COLO829 (cell line): ENCODE measurements around the gene TRIM14.
"Not testable (repeated sequence)": the region's sequence is repeated elsewhere in the genome, so short reads cannot be mapped to it uniquely, and the experiment has no call there.

Experiments
- DNase-seq: peaks from one replicate; pipeline ENCODE4 v3.0.0; 2012; ENCODE audit warnings: low spot score

Gene TRIM14

DNA sequence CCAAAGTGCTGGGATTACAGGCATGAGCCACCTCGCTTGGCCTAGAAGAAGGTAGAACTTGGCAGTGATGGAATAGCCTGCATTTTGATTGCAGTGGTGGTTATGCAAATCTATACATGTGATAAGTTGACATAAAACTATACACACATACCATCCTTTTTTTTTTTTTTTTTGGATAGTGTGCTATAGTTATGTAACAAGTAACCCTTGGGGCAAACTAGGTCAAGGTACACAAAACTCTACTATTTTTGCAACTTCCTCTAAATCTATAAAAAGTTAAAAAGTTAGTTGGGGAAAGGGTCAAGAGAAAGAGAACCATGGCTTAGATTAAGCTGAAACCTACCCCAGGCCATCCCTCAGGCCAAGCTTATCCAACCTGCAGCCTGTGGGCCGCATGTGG lies 11.1 kb downstream of the TRIM14 start:
- DNase-seq = no peak

DNA sequence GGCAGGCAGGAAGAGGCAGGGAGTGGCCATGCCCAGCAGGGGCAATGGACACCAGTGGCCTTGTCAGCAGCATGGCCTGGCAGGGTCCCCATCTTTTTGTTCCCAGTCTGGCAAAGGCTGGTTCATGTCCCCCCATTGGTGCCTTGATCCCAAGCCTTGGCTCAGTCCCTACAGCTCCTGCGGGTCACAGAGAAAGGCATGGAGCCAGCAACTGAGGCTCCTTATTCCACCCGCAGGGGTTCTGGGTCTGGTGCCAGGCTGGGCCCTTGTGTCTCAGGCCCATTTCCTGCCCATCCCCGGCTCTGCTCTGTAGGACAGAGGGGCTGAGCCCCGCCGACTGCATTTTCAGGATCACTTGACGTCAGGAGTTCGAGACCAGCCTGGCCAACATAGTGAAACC lies 14.0 kb downstream of the TRIM14 start:
- DNase-seq = no peak

DNA sequence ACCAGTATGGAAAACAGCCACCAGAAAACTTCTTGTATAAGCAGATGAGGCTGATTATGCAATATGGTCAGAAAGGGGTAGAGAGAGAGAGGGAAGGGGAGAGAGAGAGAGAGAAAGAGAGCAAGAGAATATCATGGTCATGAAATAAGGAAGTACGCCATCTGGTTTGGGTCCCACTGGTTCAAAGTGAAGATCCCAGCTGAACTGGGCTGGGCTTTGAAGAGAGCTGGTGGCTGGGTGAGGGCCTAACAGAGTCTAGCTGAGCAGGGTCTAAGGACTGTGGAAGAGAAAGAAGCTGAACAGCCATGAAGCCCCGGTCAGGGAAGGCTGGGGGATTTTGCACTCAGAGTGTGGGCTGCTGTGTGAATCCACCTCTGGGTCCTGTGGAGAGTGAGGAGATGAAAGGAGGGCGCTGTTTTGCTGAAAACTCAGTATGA lies 14.6 kb downstream of the TRIM14 start:
- no peak for DNase-seq

DNA sequence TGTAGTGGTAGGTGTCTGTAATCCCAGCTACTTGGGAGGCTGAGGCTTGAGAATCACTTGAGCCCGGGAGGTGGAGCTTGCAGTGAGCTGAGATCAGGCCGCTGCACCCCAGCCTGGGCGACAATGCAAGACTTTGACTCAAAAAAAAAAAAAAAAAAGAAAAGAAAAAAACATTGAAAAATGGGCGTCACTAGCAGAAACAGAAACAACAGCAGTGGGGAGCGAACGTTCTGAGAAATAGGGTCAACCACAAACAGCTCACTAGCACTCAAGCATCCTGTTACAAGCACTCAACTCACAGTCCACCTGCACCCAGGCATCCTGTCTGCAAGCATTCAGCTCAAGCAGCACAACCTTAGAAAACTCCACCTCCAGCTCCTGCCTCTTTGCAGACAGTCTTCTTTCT lies 17.2 kb downstream of the TRIM14 start:
- DNase-seq = no peak

DNA sequence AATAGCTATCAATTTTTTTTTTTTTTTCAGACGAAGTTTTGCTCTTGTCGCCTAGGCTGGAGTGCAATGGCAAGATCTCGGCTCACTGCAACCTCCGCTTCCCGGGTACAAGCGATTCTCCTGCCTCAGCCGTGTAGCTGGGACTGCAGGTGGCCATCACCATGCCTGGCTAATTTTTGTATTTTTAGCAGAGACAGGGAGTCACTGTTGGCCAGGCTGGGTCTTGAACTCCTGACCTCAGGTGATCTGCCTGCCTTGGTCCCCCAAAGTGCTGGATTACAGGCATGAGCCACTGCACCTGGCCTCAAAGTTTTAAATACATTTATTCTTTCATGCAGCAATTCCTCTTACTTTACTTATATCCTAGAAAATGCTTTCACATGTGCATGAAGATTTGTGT lies 17.6 kb downstream of the TRIM14 start:
- DNase-seq = no peak

DNA sequence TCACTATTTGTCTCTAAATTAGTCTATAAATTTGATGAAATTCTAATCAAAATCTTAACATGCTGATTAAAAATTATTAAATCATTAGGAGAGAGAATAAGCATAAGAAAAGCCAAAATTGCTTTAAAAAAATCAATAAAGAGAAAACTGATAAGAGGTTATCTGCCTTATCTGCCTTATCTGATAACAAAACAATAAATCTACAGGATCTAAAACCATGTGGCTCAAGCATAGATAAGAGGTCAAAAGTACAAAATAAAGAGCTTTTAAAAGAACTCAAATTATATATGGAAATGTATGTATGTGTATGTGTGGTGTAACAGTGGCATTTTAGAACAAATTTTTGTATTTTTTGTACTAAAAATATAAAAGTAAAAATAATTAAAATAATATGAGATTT lies 18.6 kb downstream of the TRIM14 start:
- DNase-seq = no peak

DNA sequence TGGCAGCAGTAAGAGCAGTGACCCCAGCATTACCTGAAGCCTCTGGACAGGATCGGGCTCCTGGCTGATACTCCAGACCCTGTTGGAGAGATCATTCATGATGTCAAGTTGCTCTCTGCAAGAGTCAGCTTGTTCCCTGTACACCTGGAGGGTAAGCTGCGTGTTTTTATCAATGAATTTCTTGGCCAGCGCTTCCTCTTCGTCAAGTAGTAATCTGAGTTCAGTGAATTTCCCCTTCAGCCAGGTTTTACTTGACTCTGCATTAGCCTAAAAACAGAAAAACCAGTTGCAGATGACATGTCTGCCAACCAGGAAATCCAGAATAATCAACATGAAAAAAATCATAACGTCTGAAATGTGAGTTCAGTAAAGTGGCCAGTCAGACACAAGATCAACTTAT lies 19.1 kb downstream of the TRIM14 start:
- DNase-seq = no peak

DNA sequence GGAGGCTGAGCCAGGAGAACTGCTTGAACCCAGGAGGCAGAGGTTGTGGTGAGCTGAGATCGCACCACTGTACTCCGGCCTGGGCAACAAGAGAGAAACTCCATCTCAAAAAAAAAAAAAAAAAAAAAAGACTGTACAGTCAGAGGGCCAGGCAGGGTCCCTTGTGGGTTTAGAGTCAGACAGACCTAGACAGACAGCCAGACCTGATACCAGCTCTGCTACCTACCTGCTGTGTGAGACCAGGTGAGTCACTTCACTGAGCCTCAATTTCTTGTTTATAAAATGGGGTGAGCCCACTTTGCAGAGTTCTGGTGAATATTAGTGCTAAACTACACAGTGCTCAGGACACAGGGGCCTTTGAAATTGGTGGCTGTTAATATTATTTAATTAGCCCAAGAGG lies 19.7 kb downstream of the TRIM14 start:
- DNase-seq = no peak

DNA sequence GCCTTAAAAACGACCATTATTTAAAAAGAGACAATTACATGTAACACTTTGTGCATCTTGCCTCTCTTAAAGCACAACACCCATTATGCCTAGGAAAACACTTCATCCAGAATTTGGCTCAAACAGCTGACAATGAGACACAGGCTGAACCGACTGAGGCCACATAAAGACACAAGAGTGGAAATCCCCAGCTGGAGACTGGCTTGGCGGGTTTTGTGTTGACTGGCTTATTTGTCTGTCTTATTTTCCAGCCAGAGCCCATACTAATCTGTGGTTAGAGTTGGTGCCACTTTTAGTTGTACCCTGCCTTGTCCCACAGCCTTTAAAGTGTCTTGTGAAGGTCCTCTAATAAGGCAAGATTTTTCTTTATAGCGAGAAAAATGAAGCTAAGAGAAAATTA lies 21.2 kb downstream of the TRIM14 start:
- no peak for DNase-seq

DNA sequence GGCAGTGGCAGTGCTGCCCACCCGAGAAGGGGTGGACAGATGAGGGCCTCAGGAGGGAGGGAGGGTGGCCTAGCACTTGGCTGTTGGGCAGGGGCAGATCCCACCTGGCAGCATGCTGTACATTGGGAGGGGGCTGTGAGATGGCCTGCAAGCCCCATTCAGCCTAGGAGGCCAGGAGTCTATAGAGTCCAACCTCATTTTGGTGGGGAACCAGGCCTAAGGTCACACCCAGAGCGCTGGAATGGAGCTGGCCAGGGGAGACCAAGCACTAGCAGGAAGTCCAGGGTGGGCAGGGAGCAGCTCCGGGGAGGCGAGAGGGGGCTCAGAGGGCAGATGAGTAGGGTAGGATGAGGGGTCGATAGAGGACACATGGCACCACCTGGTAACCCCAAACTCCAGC lies 22.9 kb downstream of the TRIM14 start:
- DNase-seq = no peak

DNA sequence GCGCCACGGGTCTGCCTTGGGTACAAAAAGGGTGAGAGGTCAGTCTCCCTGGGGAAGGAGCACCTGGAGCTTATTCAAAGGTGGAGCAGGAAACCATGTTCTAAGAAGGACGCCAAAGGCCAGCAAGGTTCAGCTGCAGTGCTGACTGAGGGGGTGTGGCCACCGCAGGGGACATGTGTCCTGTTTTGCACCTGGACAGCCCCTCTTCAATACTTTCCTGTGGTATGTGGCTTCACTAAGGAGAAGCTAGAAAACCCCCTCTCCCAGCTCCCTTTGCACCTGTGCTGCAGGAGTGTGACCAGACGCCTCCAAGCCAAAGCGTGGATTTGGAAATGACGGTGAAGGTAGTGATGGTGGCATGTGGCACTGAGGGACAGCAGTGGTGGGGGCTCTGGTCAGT lies 23.6 kb downstream of the TRIM14 start:
- no peak for DNase-seq

DNA sequence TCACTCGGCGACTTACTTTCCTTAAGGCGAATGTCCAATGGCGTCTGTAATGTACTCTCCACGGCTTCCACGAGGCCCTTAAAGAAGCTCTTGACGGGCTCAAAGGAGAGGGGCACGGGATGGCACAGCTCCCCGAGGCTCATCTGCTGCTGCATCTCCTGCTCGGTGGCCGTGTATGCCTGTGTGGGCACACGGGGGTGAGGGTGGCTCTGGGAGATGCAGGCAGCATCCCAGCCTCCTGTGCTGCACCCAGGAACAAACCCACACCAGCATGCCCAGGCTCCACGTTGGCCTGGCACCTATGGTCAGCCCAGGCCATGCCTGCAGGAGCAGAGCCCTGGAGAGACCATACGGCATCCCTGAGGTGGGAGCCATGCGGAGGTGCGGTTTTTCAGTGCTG lies 24.2 kb downstream of the TRIM14 start:
- no peak for DNase-seq

DNA sequence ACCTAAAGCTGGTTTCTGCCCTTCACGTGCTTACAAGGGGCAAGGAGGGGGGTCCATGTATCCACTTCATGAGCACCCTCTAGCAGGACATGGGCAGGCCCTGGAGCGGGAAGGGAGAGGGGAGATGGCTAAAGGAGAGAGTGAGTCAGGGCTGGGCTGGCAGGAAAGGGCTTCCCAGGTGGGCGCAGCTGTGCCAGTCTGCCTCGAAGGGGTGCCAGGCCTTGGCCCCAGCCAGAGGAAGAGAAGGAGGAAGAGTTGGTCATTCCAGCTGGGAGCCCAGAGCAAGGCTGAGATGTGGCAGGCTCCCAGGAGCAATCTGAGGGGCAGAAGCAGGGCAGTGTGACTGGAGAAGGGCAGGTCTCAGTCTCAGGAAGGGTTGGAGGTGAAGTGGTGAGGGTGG lies 24.7 kb downstream of the TRIM14 start:
- no peak for DNase-seq

DNA sequence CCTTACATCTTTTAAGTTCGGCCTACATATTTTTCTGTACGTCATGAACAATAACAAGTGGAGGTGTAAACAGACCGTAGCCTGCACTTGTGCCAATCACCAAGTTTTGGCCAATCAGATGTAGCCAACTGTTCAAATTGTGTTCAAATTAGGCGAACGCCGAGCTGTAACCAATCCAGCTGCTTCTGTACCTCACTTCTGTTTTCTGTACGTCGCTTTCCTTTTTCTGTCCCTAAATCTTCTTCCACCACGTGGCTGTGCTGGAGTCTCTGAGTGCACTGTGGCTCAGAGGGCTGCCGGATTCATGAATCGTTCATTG lies 26.4 kb downstream of the TRIM14 start:
- no peak for DNase-seq

DNA sequence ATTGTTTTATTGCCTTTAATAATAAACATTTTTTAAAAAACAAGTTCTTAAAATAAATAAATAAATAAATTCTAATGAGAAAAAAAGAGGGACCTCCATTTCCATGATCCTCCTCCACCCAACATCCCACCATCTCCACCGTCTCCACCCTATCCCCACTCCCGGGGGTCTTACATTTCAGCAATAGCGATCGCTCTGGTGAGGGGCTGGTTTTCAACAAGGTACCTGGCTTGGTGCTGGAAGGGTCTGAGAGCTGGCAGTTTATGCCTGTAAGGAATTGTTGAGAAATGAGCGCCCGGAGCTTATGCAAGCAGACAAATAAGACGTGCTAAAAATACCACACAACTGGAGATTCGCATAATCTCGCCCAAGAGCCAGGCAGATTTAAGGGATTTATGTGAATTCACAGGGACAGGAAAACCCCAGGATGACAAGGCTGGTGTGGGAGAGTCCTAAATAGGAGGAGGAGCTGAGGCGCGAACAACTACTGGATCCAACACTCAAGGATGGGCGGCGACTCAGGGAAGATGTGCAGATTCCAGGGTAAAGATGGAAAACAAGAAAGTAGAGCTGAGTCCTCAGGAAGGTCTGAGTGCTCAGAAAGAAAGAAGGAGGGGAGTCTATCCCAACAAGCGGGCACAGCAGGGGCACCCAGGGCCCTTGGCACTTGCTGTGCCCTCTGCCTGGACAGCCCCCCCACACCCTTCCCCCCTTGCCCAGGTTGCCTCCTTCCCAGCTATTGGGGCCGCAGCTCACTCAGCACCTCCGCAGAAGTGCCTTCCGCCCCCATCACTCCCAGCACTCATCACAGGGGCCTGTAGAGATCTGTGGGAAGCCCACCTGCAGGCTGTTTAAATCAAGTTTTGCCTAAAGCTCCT lies 27.0 kb downstream of the TRIM14 start:
- no peak for DNase-seq

DNA sequence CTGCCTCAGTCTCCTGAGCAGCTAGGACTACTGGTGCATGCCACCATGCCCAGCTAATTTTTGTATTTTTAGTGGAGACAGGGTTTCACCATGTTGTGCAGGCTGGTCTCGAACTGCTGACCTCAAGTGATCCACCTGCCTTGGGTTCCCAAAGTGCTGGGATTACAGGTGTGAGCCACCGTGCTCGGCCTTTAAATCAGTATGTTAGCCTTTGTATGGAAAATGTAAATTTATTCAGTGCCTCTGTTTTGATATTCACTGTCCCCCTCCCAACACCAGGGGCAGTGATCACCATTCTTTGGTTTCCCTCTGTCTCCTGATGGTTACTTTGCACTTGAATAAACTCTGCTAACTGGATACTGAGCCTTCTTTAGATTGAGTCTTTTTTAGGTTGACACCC lies 28.3 kb downstream of the TRIM14 start:
- not testable (repeated sequence) for DNase-seq

DNA sequence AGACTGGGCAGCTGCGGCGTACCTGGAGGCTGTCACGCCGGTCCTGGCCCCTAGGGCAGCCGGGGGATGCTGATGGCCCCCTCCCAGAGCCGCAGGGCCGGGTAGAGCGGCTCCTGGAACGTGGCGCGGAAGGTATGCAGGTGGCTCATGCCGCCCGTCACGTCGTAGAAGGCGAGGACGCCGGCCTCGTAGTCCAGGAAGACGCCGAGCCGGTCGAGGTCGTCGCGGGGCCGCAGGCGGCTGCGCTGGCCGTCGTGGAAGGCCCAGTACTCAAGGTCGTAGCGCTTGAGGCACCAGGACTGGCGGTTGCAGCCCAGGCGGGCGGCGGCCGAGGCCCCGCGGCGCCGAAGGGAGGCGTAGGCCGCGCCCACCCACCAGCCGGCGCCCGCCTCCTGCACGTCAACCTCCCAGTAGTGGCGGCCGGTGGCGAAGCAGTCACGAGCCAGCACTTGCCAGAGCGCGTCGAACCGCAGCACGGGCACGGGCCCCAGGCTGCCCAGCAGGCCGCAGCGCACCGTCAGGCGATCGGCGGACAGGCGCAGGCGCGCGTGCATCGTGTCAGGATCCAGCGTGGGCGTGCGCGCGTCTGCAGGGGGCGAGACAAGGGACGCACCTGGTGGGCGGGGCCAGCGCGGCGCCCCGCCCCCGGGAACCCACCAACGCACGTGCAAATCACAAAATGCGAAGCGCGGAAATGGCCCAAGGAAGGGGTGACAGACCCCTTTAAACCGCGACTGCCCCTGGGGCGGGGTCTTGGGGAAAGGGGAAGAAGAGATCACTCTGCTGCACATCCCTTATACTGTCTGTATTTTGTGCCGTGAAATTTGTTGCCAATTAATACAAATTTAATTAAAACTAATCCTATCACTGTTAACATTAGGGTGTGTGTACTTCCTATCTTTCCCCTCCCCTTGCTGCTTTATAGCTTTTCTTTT lies 31.3 kb downstream of the TRIM14 start:
- DNase-seq = no peak

DNA sequence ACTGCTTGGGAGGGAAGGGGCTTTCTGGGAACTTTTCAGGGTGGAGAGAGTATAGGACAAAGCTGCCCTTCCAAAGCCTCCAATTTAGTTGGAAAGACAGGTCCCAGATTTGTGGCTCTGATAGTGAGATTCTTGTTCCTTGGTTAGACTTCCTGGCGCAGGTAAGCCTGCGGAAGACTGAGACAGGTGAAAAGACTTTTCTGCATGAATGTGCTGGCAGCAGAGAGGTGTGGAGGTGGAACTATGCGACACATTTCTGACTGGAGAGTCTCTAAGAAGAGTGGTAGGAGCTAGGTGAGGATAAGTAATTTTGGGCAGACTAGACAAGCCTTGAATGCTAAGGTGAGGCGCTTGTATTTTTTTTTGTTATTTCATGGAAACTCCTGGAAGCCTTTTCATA lies 32.6 kb downstream of the TRIM14 start:
- no peak for DNase-seq

DNA sequence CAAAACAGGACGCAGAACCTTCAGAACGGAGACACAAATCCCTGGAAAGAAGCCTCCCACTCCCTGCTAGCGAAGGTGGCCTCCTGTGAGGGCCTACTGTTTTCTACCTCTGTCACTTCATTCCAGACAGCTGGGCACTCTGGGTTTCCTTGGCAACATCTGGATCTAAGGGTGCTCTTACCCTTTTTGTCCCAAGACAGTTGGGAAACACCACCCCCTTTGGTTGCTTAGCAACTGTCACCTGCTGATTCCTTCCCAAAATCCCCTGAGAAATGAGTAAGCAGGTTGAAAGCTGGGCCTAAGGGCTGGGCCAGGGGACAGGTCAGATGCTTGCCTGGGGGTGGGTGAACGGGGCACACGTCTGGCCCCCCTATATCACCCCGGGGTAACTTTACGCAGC lies 33.1 kb downstream of the TRIM14 start:
- DNase-seq = no peak

DNA sequence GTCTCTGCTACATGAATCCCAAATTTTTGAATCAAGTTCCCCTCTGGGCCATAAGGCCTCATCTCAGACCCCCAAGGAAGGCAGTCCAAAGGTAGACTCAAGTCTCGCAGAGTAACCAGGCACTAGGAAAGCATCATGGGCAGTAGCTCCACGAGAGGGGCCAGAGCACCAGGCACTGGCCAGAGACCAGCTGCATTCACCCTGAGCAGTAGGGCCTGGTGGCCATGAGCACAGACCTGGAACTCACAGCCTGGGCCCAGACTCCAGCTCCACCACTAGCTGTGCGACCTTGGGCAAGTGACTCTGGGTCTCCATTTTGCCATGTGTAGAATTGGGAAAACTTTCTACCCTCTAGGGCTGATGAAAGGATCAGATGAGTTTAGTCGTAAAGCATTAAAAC lies 34.0 kb downstream of the TRIM14 start:
- DNase-seq = no peak

DNA sequence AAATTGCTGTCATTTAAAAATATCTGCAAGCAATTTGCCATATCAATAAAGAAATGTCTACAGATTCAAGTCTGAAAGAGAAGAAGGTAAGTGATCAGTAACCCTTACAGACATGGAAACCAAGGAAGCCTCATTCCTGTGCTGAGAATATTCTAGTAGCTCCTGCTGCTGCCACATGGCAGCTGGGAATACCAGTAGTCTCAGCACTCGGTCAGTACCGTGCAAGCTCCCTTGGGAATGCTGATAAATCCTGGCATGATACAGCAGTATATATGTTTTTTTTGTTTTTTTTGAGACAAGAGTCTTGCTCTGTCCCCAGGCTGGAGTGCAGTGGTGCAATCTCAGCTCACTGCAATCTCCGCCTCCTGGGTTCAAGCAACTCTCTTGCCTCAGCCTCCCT lies 34.6 kb downstream of the TRIM14 start:
- DNase-seq = no peak

DNA sequence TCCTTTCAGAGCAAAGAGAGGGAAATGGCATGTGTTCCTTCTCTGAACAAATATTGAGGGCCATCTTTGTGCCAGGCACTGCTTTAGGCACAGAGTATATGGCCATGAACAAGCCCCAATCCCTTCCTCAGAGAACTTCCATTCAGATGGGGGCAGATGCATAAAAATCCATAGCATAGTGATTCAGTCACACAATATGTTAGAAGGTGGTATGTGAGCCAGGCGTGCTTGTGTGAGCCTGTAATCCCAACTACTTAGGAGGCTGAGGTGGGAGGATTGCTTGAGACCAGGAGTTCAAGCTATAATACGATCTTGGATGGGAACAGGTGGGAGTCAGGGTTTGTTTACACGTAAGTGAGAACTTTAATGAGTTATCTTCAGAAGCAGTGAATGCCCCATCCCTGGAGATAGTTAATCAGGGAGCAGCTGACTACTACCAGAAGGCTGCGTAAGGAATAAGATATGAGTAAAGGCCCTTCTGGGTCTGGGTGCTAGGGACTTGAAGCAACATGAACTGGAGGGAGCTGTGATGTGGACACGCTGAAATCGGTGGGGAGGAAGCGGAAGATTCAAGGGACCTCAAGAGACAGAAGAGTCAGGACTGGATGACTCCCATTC lies 35.3 kb downstream of the TRIM14 start:
- no peak for DNase-seq

DNA sequence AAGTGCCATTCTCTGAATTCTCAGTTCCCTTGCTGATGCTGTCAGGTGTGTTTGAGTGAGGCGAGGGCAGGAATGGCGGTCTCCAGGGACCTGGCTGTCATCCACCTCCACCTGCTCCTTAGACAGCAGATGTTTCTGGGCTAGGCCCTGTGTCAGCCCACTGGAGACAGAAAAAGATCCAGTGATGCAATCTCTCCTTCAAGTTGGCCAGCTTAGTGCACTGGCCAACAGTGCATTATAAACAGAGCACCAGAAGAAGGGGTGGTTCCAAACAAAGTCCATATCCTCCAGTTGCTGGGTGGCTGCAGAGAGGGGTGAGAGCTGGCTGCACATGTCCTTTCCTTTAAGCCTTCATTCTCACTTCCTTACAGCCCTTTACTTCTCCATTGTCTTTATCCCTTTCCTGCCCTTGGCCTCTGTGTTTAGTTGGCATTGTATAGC lies 35.9 kb downstream of the TRIM14 start:
- no peak for DNase-seq
